ENCODE data around the gene OGFRL1.

OGFRL1 gene

GRCh38 chr6:71287926-71288227, 734 bp upstream of the OGFRL1 start:
- no peak for DNase-seq

- DNase-seq, result peak; percentile 30
Measured at GRCh38 chr6:71289039-71289801, 609 bp downstream of the OGFRL1 start.

DNA sequence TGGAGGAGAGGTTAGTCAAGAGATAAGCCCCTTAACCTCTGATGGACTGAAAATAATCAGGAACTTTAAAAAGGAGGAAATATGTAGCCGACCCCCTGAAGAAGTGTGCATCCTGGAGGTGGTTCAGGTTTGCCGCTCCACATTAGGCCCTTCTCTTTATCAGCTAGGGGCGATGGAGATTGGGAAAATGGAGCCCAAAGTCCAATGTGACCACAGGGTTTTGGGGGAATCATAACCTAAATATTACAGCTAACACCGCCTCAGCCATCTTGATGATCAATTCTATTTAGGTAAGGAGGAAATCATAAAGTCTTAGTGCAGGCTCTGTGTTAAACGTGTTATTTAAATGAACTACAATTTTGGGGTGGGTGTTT, 1.2 kb downstream of the OGFRL1 start:
- no peak for DNase-seq

GRCh38 chr6:71290611-71291010, 2.0 kb downstream of the OGFRL1 start:
- no peak for DNase-seq

GRCh38 chr6:71292001-71292400, 3.4 kb downstream of the OGFRL1 start:
- no peak for DNase-seq

DNA sequence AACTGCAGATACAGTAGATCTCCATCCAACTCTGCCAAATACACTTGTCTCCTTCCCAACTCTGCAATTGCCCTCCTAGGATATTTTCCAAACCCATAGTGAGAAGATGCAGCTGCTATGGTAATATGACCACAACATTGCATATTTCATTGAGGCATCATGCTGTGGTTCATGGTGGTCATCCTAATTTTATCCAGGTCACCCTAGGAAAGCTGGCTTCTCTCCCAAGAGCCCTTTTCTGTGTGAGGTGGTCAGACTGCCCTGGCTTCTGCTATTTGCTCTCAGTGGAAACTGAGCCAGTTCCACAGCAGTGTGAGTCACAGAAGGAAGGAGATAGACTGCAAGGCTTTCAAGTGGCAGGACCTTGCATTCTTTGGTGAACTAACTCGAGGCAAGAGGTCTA, 5.5 kb downstream of the OGFRL1 start:
- DNase-seq, result no peak

DNA sequence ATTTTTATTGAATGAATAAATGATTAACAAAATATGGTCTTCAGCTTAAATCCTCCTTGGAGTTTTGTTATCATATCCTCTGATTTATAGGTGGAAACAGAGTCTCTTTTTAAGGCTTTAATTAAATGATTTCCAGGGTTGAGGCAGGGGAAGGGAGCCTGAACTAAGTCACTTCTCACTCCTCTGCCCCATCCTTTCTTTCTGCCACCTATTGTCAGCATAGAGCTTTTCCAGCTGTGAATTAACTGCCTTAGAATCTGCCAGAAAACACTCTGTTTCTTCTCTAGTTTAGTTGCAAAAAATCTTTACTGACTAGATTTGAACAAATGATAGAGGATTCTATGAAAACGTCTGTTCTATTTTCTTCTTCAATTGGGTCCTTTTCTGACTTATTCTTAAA, 9.8 kb downstream of the OGFRL1 start:
- DNase-seq, result no peak

- DNase-seq, result no peak
Measured at GRCh38 chr6:71299541-71300470, 11.2 kb downstream of the OGFRL1 start.

DNA sequence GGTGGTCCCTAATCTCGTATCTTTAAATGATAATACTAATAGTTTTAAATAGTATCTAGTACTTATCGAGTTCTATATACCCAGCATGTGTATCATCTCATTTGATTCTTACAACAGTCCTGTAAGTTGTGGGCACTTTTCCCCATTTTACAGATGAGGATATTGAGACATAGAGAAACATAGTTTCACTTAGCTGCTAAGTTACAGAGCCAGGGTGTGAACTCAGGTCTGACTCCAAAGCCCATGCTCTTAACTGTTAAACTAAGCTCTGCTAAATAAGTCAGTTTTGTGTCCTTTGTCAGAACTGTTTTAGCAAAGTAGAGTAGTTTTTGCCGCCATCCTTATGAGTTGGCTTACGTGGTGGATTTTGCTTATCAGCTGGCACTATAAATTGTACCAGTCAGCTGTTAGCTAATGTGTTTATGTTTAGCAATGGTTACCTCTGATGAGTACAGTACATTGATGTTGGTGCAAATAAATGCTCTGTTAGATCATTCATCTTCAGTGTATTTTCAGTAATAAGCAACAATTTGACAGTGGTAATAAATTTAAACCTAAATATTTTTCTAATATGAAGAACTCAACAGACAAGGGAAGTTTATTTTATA, 12.1 kb downstream of the OGFRL1 start:
- no peak for DNase-seq

- no peak for DNase-seq
Measured at GRCh38 chr6:71301546-71301945, 12.9 kb downstream of the OGFRL1 start.

- no peak for DNase-seq
Measured at GRCh38 chr6:71309656-71310055, 21.0 kb downstream of the OGFRL1 start.

GRCh38 chr6:71310261-71310660, 21.6 kb downstream of the OGFRL1 start:
- no peak for DNase-seq

DNA sequence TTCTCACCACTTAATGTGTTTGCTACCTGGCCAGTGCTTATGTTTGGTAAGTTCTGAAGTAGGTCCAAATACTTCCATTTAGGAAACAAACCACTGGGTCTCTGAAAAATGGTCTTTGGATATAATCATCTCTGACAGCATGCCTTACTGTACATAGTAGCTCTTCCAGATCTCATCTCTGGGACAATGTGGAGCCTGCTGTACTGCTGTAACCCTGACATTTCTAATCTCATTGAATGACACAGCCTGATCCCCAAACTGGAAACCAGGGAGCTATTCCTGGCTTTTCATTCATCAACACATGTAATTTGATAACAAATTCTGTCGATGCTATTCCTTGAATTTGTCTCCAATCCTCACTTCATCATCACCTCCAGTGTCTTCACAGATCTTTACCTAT, 23.5 kb downstream of the OGFRL1 start:
- no peak for DNase-seq

DNA sequence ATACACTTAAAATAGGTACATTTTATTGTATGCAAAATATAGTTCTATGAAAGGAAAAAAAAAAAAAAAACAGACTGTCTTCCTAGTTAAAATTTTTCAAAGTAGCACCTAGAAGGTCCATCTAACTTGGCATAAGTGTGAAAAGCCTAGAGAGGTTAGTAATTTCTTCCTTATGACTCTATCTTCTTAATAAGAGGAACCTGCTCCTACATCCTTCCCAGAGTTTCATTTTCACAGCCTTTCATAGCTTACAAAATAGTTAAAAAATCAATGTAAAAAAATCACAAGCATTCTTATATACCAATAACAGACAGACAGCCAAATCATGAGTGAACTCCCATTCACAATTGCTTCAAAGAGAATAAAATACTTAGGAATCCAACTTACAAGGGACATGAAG, 28.8 kb downstream of the OGFRL1 start:
- DNase-seq, result no peak

DNA sequence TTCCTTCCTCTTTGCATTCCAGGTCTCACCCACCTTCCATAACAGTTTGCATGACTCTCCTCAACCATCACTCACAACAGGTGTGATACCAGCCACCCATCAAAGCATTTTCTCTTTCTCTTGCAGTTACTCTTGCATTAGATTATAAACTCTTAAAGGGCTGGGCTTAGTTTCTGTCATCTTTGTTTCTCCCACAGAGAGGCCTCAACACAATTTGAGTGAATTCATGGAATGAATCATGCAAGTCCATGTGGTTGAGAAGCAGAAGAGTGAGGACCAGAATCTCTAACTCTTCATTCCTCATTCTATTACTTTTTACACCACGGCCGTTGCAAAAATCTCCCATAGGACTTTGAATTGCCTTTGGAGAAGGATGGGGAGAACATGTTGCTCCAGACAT, 31.4 kb downstream of the OGFRL1 start:
- DNase-seq, result no peak

DNA sequence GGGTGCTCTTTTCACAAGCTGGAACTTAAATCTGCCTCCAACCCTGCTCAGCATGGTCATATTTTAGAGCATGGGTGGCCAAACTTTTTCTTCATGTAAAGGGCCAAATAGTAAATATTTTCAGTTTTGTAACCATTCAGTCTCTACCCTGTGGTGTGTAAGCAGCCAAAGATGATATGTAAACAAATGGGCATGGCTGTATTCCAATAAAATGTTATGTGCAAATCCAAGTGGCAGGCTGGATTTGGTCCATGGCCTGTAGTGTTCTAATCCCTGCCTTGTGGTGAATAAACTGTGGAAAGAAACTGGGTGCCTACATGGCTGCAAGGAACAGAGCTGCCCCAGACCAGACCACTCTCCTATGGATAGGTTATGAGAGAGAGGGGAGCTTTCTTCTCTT, 32.7 kb downstream of the OGFRL1 start:
- no peak for DNase-seq

GRCh38 chr6:71324194-71324785, 35.7 kb downstream of the OGFRL1 start:
- no peak for DNase-seq

DNA sequence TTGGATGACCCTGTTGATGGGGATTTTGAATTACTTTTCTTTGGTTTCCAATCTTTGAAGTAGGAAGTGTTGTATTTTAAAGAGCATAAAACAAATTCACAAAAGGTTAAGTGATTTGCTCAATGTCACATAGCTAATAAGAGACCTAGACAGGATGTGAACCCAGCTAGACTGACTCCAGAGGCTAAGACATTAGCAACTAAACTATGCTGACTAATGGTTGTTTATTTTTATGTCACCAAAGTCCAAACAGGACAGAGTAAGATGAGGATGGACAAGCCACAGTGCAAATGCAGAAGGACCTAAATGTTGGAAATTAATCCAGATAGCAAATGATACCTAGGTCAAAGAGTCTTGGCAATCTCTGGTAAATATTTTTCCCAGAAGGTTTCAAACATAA, 38.0 kb downstream of the OGFRL1 start:
- DNase-seq, result no peak

DNA sequence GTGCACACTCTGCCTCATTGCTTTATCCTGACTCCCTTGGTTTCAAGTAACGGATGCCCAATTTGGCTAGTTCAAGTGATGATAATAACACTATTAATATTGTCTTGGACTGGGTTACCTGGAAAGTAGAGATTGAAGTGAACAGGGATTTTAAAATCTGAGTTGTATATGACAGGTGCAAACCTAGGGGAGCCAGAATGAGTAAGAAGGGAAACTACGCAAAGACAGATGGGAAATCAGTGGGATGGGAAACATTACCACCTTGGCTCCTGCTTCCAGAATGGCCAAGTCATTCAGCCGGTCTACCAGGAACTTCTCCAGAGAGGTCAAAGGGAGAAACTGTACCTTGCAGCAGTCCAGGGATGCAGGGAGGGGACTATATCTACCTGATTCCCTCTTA, 41.9 kb downstream of the OGFRL1 start:
- no peak for DNase-seq

DNA sequence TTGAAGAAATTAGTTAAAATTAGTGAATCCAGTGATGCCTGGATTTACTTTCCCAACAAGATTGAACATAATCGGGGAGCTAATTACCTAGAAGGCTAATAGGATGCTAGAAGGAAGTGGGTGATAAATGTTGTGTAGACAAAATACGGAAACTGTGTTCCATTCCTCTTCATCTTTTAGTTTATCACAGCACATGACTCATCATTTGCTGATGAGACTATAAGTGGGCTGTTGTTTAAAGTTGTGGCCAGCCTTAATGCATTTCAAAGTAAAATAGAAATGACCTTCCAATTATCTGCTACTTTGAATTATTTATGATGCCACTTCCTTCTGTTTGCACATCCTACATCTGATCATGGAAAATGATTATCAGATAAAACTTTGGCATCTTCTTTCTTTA, 43.4 kb downstream of the OGFRL1 start:
- no peak for DNase-seq

DNA sequence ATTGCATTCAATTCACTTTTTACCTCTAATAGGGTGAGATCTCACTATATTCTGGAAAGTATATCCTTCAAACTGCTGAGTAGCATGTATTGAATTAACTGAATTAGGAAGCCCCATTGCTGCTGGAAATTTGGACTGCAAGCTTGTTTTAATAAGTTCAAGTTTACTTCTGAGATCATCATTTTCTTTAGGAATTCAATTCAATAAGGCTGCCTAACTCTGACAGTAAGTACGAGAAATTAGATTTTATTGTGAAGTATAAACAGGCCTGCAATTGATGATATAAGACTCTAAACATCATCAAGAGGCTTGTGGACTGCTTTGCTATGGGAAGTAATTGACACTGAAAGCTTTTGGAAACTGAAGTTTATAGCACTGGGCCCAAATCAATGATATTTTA, 44.4 kb downstream of the OGFRL1 start:
- DNase-seq, result no peak

DNA sequence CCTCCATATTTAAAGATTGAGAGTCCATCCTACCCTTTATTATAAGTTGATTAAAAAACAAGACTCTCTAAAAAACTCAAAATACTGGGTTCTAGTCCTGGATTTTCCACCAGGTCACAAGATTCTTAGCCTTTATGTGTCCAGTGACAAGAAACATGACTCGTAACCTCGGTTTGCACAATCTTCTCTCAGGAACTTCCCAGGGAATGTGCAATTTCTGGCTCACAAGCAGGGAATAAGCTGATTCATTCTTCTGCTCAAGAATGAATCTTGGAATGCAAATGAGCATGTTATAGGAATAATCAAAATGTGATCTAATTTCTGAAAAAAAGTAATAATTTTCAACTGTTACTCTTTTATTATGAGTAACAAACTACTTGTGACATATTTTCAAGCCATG, 45.1 kb downstream of the OGFRL1 start:
- no peak for DNase-seq

- DNase-seq, result no peak
Measured at GRCh38 chr6:71334768-71335167, 46.2 kb downstream of the OGFRL1 start.

GRCh38 chr6:71335544-71335943, 46.9 kb downstream of the OGFRL1 start:
- DNase-seq, result no peak
